GM21423 (cell line): ENCODE data around the gene DNAJC5G.
"Not testable (repeated sequence)": the region's sequence is repeated elsewhere in the genome, so short reads cannot be mapped to it uniquely, and the experiment has no call there.

Experiments
- ATAC-seq: cut with Tn5 transposase; IDR thresholded peaks from one replicate; pipeline ENCODE4 v1.9.1; 2021; ENCODE audit warnings: mild to moderate bottlenecking, moderate library complexity; ENCODE audit not compliant: unreplicated experiment

Gene DNAJC5G

GRCh38 chr2:27272537-27273522, 2.4 kb upstream of the DNAJC5G start:
- not testable (repeated sequence) for ATAC-seq

- no peak for ATAC-seq
Observed at GRCh38 chr2:27278010-27278409, 2.8 kb downstream of the DNAJC5G start.

DNA sequence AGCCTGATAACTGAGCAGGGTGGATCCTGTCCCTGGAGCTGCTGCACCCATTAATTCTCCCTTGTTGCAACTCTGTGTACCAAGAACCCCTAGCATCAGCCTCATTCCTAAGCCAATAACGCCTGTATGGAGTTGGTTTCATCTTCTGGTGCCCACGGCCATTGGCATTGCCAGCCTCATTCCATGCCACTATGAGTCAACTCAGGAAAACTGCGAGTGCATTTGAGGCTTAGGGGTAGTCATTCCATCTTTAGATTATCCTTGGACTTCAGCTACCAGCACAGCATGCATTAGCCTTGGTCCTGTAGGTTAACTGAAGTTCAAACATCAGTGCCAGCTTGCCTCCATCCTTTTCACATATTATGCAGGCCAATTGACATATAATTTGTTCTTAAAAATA, 5.6 kb downstream of the DNAJC5G start:
- no peak for ATAC-seq

- no peak for ATAC-seq
Observed at GRCh38 chr2:27281442-27281841, 6.2 kb downstream of the DNAJC5G start.

DNA sequence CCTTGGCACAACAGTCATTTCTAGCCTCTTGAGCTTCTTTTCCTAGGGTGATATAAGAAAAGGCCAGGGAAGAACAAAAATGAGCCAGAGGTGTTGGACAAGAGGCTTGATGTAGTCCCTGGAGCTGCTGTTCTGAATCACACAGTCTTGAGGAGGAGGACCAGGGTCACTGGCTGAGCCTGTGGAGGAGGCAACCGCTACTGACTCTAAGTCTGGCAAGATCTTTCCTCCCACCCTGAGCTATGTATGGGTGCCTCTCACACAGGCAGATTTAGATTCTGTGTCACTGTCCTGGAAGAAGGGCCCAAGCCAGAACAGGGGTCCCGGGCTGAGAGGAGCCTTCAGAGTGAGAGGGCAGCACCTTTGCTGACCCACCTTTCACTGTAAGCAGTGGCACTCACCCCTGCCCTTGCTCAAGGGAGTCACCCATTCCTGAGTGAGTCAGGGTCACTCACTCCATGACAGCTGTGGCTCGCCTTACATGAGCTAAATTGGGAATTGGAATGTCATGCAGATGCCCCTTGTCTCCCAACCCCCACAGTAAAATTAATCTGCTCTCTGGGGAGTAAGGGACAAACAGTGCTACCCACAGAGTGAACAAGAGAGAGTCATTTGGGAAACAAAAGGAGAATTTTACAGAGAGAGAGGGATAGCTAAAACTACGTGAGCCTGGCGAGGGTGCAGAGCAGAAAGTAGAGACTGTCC, 6.8 kb downstream of the DNAJC5G start, which contains the start of gene TRIM54:
Gene TRIM54 (plus strand): TSS at position 575 of the 705 bp plus-strand sequence. CDS start 303 bp downstream, outside the sequence.
- no peak for ATAC-seq

- no peak for ATAC-seq
Observed at GRCh38 chr2:27282892-27283291, 7.7 kb downstream of the DNAJC5G start.

GRCh38 chr2:27284996-27285395, 9.8 kb downstream of the DNAJC5G start:
- ATAC-seq, result no peak

GRCh38 chr2:27285481-27285880, 10.2 kb downstream of the DNAJC5G start:
- no peak for ATAC-seq

DNA sequence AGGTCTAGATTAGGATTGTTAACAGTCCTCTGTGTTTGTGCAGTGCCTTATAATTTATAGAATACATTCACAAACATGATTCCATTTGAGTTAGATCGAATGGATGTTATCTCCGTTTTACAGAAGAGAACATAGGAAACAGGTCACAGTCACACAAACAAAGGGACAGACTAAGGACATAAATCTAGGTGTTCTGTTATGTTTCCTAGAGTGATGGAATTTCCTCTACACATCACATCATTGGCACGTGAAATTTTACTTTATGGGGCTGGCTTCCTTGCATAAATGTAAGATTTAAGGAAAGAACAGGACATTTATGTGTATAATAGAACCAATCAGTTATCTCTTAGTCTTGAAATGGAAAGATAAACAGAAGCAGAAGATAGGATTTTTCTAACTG, 13.4 kb downstream of the DNAJC5G start:
- ATAC-seq, result no peak

DNA sequence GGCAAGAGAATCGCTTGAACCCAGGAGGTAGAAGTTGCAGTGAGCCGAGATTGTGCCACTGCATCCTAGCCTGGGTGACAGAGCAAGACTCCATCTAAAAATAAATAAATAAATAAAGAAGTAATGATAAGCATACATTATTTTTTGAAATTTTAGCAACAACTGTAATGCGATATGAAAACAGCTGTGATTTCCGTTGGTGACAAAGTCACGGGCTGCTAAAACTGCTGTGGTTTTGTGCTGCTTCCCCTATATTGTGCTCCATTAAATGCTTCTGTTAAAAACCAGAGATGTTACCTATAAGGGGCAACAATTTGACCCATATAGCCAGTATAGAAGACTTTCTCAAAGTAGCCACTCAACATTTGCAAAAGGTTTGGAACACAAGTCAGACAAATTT, 15.3 kb downstream of the DNAJC5G start:
- no peak for ATAC-seq

GRCh38 chr2:27291865-27292264, 16.6 kb downstream of the DNAJC5G start:
- no peak for ATAC-seq

- ATAC-seq, result no peak
Observed at GRCh38 chr2:27294928-27295327, 19.7 kb downstream of the DNAJC5G start.

DNA sequence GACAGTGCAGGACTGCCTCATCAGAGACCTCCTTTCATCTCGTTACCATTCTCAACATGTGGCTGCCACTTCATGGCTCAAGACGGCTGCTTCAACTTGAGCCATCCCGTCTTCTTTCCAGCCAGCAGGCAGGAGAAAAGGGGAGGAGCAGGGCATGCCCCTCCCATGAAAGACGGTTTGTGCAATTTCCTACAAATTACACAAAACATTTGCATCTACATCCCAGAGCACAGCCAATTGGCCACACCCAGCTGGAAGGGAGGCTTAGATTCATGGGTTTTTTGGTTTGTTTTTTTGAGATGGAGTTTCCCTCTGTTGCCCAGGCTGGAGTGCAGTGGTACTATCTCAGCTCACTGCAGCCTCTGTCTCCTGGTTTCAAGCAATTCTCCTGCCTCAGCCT, 21.2 kb downstream of the DNAJC5G start:
- no peak for ATAC-seq

DNA sequence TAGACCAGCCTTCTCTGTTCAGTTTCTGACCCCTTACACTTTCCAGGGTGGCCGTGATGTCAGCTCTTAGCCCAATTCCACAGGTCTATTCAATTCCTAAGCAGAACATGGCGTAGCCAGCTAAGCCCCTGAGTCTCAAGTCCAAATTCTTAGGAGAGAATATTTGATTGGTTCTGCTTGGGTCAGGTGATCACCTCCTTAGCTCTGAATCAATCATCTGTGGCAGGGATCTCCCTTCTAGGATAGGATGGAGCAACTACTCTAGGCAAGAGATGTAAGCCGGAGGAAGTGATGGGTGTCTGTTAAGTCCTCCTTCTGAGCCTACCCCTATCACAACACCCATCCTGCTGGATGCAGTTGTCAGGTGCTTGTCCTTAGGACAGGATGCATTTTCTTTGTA, 22.0 kb downstream of the DNAJC5G start:
- ATAC-seq, result no peak

DNA sequence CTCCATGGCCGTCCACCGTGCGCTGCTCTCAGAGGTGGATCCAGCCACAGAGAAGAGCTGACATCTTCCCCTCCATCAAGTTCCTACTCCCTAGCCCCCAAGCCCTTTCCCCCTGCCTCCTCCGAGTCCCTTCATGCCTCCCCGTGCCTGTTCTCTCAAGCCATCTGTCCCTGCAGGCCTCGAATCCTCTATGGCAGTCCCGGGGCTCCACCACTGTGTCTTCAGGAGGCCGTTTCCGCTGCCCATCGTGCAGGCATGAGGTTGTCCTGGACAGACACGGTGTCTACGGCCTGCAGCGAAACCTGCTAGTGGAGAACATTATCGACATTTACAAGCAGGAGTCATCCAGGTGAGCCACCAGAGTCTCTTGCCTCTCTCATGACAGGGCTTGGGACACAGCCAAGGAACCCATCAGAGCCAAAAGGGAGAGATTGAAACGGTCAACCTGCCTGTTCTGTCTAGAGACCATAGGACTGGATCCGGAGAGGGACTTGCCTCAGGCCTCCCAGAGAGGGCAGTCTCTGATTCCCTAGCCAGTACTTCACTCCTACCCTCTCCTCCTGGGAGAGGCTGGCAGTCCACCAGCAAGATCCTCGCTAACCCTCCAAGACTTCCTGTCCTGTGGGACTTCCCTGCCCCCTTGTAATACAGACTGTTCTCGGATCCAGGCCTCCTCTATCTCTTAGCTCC, 23.3 kb downstream of the DNAJC5G start:
- no peak for ATAC-seq

DNA sequence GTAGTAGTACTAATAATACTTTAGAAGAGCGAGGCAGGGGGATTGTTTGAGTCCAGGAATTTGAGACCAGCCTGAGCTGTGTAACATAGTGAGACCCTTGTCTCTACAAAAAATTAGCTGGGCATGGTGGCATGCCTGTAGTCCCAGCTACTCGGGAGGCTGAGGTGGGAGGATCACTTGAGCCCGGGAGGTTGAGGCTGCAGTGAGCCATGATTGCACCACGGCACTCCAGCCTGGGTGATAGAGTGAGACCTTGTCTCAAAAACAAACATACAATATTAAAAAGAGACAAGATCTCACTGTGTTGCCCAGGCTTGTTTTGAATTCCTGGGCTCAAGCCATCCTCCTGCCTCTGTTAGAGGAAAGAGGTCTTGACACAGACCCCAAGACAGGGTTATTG, 25.4 kb downstream of the DNAJC5G start:
- not testable (repeated sequence) for ATAC-seq

- ATAC-seq, result no peak
Observed at GRCh38 chr2:27303093-27304025, 28.1 kb downstream of the DNAJC5G start.

GRCh38 chr2:27304488-27305240, 29.4 kb downstream of the DNAJC5G start:
- ATAC-seq, result no peak

- no peak for ATAC-seq
Observed at GRCh38 chr2:27305516-27305915, 30.3 kb downstream of the DNAJC5G start.
